Neutrophil (primary cell): ENCODE measurements around the gene OPTC.

ENCODE experiments used
- H3K27ac ChIP-seq: fragments of 200-600 bp; sonication (generic); 2 replicates; pipeline ENCODE4 v1.5.1; 2016; ENCODE audit warnings: mild to moderate bottlenecking, moderate library complexity
- H3K27me3 ChIP-seq: fragments of 200-600 bp; sonication (generic); 2 replicates; pipeline ENCODE4 v1.6.0; 2016; ENCODE audit warnings: mild to moderate bottlenecking
- H3K36me3 ChIP-seq: fragments of 200-600 bp; sonication (generic); 2 replicates; pipeline ENCODE4 v1.5.1; 2017
- H3K4me1 ChIP-seq, 2 experiments: fragments of 200-600 bp in 1 of 2; sonication (generic) in 1 of 2; 1 replicate in 1 of 2; 2 replicates in 1 of 2; pipeline versions ENCODE4 v1.5.1 to v1.6.1; 2013 to 2016; ENCODE audit warnings: low read depth in 1 of 2, low read length in 1 of 2, mild to moderate bottlenecking in 1 of 2, moderate library complexity in 1 of 2; ENCODE audit not compliant: control insufficient read depth in 1 of 2, insufficient read depth in 1 of 2
- H3K4me3 ChIP-seq, 2 experiments: fragments of 200-600 bp in 1 of 2; sonication (generic) in 1 of 2; 1 replicate in 1 of 2; 2 replicates in 1 of 2; pipeline ENCODE4 v1.5.1; 2013 to 2016; ENCODE audit warnings: low read depth in 1 of 2, low read length in 1 of 2, mild to moderate bottlenecking in 1 of 2, moderate library complexity in 1 of 2
- H3K9me3 ChIP-seq: fragments of 200-600 bp; sonication (generic); 2 replicates; pipeline ENCODE4 v1.5.1; 2016
- TF ChIP-seq, protein P1 (sequence below): fragments of 200-600 bp; sonication (generic); IDR thresholded peaks from 2 replicates; pipeline ENCODE4 v1.5.1; 2016; ENCODE audit warnings: antibody characterized with exemption

Gene OPTC

DNA sequence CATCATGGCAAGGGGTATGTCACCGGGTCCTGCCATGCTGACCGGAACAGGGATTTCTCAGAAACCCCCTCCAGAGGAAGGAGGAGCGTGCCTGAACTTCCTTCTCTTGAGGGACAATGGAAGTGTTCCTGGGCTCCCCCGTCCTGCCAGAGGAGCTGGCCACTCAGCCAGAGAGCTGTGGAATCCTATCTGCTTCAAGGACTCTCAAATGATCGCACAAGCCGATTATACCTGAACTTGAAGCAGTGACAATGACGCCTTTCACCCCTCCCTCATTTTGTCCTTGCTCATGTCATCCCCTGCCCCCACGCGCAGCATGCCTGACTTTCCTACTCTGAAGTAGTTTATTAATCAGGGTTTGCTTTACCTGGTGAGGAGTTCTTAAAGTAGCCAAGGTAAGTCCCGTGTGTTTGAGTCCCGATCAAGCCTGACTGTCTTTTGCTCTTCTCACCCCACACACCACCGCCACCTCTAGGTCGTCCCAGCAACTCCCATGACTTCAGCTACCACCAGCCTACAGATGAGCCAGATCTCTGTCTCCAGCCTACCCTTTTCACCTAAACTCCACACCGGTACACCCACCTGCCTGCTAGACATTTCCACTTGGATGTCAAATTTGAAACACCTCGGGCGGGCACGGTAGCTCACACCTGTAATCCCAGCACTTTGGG lies 43.3 kb upstream of the OPTC start:
- no peak overlapping the region for H3K27ac ChIP-seq
- H3K36me3 ChIP-seq: no peaks in the 10 kb centered on the region
- peaks cover 49% of the 10 kb centered on the region for H3K27me3 ChIP-seq
- H3K4me3 ChIP-seq: no peak overlapping the region
- H3K4me1 ChIP-seq: no peaks in the 10 kb centered on the region
- TF ChIP-seq, protein P1, sequence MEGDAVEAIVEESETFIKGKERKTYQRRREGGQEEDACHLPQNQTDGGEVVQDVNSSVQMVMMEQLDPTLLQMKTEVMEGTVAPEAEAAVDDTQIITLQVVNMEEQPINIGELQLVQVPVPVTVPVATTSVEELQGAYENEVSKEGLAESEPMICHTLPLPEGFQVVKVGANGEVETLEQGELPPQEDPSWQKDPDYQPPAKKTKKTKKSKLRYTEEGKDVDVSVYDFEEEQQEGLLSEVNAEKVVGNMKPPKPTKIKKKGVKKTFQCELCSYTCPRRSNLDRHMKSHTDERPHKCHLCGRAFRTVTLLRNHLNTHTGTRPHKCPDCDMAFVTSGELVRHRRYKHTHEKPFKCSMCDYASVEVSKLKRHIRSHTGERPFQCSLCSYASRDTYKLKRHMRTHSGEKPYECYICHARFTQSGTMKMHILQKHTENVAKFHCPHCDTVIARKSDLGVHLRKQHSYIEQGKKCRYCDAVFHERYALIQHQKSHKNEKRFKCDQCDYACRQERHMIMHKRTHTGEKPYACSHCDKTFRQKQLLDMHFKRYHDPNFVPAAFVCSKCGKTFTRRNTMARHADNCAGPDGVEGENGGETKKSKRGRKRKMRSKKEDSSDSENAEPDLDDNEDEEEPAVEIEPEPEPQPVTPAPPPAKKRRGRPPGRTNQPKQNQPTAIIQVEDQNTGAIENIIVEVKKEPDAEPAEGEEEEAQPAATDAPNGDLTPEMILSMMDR: no peak
- H3K9me3 ChIP-seq: no peaks in the 10 kb centered on the region

DNA sequence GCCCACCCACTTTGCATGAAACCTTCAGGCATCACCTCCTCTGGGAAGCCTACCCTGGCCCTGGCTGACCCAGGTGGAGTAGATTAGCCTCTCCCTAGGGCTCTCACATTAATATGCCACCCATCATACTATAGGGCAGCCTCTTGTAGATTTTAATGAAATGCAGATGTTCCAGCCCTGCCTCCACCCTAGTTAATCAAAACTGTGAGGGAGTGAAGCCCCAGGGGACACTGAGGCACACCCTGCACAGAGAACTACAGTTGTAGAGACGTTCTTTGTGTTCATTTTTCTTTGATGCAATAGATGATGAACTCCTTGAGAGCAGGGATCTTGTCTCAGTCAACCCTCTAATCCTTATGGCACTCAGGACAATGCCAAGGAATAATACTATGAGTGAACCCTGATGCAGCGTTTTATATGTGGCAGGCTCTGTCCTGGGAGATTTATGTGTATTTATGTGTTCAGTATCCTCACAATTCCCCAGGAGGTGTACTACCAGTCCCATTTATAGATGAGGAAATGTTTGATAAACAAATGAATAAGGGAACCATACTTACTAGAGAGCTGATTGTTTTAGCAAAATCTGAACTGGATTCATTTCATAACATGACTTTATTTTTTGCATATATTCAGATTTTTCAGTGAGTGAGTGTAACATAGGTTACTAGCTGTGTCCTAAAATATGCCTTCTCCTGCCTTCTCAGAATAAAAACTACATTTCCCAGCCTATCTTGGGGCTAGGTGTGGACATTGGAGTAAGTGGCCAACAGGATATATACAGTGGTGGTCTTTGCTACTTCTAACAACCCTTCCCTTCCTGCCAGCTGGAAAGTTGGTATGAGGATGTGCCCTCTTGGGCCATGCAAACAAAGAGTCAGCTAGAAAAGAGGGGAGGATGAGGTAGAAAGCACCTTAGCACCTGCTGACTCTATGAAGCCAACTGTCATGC lies 41.8 kb upstream of the OPTC start:
- no peaks in the 10 kb centered on the region for H3K4me1 ChIP-seq
- H3K27ac ChIP-seq: no peak overlapping the region
- H3K4me3 ChIP-seq: no peak overlapping the region
- TF ChIP-seq, protein P1: no peak
- no peaks in the 10 kb centered on the region for H3K9me3 ChIP-seq
- H3K36me3 ChIP-seq: no peaks in the 10 kb centered on the region
- peaks cover 54% of the 10 kb centered on the region for H3K27me3 ChIP-seq

DNA sequence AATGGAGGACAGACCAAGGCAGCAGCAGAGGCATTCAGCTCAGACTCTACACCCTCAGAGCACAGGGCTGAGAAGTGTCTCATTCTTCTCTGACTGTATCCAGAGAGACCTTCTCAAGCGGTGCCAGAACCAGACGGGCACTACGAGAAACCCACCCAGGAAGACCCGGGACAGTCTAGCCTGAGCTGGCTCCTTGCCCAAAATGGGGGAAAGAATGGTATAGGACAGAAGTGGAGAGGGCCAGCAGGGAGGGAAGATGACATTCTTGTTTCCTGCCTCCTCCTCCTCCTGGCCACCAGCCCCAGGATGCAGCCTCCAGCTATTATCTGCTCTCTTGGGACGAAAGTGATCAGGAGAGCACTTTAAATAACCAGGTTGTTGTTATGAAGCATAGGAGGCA lies 40.9 kb upstream of the OPTC start:
- Histone ChIP-seq H3K4me1 (no peaks in the 10 kb centered on the region), H3K27me3 (peaks cover 63% of the 10 kb centered on the region)
- TF ChIP-seq, protein P1: no peak

DNA sequence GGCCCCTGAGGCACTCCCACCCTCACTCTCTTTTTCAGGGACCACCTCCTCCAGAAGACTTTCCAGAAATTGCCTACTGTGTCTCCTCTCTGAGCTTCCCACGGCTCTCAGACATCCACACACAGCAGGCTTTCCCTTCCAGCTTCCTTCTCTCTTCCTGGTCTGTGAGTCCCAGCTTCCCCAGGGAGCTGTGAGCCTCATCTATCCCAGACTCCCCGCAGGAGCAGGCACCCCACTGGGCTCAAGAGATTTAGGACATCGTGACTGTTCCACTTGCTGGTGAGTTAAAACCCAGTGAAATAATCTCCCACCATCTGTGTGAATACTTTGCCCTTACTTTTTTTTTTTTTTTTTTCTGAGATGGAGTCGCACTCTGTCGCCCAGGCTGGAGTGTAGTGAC lies 40.3 kb upstream of the OPTC start:
- H3K27me3 ChIP-seq: peaks cover 63% of the 10 kb centered on the region
- no peaks in the 10 kb centered on the region for H3K9me3 ChIP-seq
- no peak overlapping the region for H3K4me3 ChIP-seq
- H3K4me1 ChIP-seq: no peaks in the 10 kb centered on the region
- H3K36me3 ChIP-seq: no peaks in the 10 kb centered on the region
- TF ChIP-seq, protein P1: no peak
- H3K27ac ChIP-seq: no peak overlapping the region

More for the DNA sequence above, 40.9 kb upstream of the OPTC start:
- no peaks in the 10 kb centered on the region for H3K36me3 ChIP-seq
- no peak overlapping the region for H3K4me3 ChIP-seq
- no peaks in the 10 kb centered on the region for H3K9me3 ChIP-seq
- no peak overlapping the region for H3K27ac ChIP-seq

DNA sequence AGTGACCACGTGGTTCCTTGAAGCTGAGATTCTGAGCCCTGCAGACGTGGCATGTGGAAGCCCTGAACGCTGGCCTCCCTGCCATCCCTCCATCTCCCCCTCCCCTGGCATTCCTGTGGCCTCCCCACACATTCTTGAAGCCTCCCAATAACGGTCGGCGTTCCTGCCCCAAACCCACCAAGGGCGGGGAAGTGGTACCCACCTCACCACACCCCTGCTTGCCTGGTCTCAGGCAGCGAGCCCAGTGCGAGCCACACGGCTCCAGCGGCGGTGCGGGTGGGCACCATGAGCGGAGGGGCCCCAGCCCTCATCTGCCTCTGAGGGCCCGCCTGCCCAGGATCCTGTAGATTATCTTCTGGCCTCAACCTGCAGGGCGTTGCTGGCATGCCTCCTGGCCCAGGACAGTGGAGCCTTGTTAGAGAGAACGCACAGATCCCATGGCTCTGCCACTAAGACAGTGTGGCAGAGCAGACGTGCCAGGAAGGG lies 38.9 kb upstream of the OPTC start:
- H3K36me3 ChIP-seq: no peaks in the 10 kb centered on the region
- no peak overlapping the region for H3K27ac ChIP-seq
- TF ChIP-seq, protein P1: no peak
- no peaks in the 10 kb centered on the region for H3K9me3 ChIP-seq
- H3K27me3 ChIP-seq: peaks cover 61% of the 10 kb centered on the region
- no peaks in the 10 kb centered on the region for H3K4me1 ChIP-seq
- H3K4me3 ChIP-seq: no peak overlapping the region
